Measurements from ENCODE around the gene HHIPL1.

The HHIPL1 gene

GRCh38 chr14:99718031-99718810 lies 73.3 kb downstream of the HHIPL1 start:
- no peak for DNase-seq

GRCh38 chr14:99718811-99719192 lies 73.9 kb downstream of the HHIPL1 start:
- DNase-seq = no peak

- no peak for DNase-seq
These were observed 76.2 kb downstream of the HHIPL1 start for GRCh38 chr14:99720941-99721791.

GRCh38 chr14:99721792-99722516 lies 77.0 kb downstream of the HHIPL1 start:
- no peak for DNase-seq

DNA sequence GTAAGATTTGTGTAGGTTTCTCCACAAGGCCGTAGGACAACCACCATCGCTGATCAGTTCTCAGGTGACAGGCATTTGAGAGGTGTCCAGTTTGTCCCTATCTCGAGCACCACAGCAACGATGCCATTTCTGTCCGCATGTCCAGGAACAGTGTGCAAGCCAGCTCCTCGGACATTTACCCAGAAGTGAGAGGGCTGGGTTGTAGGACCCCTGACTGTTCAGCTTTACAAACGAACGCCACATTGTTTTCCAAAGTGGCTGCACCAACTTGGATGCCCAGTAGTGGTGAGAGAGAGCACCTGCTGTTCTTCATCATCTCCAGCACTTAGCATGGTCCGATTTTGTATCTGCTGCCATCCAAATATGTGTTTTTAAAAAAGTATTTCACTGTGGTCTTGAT lies 77.8 kb downstream of the HHIPL1 start:
- no peak for DNase-seq

GRCh38 chr14:99724196-99724891 lies 79.4 kb downstream of the HHIPL1 start:
- no peak for DNase-seq

GRCh38 chr14:99724939-99725773 lies 80.2 kb downstream of the HHIPL1 start:
- no peak for DNase-seq

GRCh38 chr14:99725774-99726537 lies 81.0 kb downstream of the HHIPL1 start:
- DNase-seq = no peak

DNA sequence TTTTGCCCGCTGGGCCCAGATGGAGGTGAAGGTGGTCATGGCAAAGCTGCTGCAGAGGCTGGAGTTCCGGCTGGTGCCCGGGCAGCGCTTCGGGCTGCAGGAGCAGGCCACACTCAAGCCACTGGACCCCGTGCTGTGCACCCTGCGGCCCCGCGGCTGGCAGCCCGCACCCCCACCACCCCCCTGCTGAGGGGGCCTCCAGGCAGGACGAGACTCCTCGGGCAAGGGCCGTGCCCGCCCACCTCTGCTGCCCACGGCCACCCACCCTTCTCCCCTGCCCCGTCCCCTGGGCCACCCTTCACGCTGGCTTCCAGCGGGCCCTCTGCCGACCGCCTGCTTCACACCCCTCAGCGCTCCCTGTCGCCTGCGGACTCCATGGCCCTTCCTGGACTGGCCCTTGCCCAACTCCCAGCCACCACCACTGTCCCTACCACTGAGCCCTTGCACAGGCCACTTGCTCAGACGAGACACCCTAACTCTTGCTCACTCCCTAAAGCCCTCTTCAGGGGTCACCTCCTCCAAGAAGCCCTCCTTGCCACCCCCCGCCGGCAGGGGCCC lies 81.7 kb downstream of the HHIPL1 start:
- DNase-seq = no peak

GRCh38 chr14:99727096-99727870 lies 82.4 kb downstream of the HHIPL1 start:
- no peak for DNase-seq

GRCh38 chr14:99728231-99728920 lies 83.4 kb downstream of the HHIPL1 start:
- DNase-seq = no peak

GRCh38 chr14:99728981-99729451 lies 84.1 kb downstream of the HHIPL1 start:
- no peak for DNase-seq

All from amniotic stem cell (primary cell).